Uterus (tissue), 2 donors: Measurements from ENCODE around the gene INPP4A.

Experiments used
- POLR2A ChIP-seq, 2 donors: fragments of 450-650 bp; IDR thresholded peaks; one replicate each; pipeline ENCODE4 v1.6.1; 2016; ENCODE audit warnings: antibody characterized with exemption in 2 of 2, mild to moderate bottlenecking in 1 of 2, moderate library complexity in 1 of 2
- TF ChIP-seq, protein P1 (sequence below), 4 experiments: fragments of 200-600 bp in 2 of 4; fragments of 450-650 bp in 2 of 4; sonication (generic) in 2 of 4; IDR thresholded peaks; one replicate each; pipeline ENCODE4 v1.5.1; 2016 to 2019; ENCODE audit warnings: antibody characterized with exemption in 4 of 4, mild to moderate bottlenecking in 2 of 4, moderate library complexity in 1 of 4

DNA sequence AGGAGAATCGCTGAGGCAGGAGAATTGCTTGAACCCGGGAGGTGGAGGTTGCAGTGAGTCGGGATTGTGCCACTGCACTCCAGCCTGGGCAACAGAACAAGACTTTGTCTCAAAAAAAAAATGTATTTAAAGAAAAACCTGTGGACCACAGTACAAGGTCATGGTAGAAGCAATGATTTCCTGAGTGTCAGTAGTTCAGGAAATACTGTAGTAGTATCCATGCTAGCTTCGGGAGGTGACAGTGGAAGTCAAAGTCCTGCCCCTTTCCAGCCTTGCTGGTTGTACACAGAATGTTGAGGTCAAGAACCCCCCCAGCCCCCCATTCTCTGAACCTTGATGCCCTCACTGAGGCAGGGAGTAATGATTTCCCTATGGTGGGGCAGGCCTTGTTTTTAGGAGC lies 56.6 kb downstream of the INPP4A start:
- TF ChIP-seq, protein P1, sequence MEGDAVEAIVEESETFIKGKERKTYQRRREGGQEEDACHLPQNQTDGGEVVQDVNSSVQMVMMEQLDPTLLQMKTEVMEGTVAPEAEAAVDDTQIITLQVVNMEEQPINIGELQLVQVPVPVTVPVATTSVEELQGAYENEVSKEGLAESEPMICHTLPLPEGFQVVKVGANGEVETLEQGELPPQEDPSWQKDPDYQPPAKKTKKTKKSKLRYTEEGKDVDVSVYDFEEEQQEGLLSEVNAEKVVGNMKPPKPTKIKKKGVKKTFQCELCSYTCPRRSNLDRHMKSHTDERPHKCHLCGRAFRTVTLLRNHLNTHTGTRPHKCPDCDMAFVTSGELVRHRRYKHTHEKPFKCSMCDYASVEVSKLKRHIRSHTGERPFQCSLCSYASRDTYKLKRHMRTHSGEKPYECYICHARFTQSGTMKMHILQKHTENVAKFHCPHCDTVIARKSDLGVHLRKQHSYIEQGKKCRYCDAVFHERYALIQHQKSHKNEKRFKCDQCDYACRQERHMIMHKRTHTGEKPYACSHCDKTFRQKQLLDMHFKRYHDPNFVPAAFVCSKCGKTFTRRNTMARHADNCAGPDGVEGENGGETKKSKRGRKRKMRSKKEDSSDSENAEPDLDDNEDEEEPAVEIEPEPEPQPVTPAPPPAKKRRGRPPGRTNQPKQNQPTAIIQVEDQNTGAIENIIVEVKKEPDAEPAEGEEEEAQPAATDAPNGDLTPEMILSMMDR (IDR thresholded peaks at IDR 0.05) = no peak
- no peak for TF ChIP-seq POLR2A (IDR thresholded peaks at IDR 0.05)
